Occipital lobe (tissue), 2 donors: Measurements from ENCODE around the gene LCE6A. TPM values are rescaled to one million over a fixed set of nuclear protein-coding genes. Genes with fewer than 3 reads are reported as not detected.

ENCODE experiments used
- DNase-seq: peaks from one replicate; lab custom pipeline; 2025; lab: John Stamatoyannopoulos, UW
- total RNA-seq: library from RNA; depleted of rRNA; stranded (reverse); fragments of >200 nt; gene quantifications from one replicate; pipeline ENCODE4 v1.2.3, GENCODE V29; 2014

LCE6A gene
- total RNA-seq, 1 donor from 2014 or later: not detected

GRCh38 chr1:152873495-152873894 is 30.8 kb downstream of the LCE6A start:
- no peak for DNase-seq

- no peak for DNase-seq
These were observed 34.2 kb downstream of the LCE6A start for GRCh38 chr1:152876827-152877226.

- no peak for DNase-seq
These were observed 35.4 kb downstream of the LCE6A start, which contains the start of gene SMCP for GRCh38 chr1:152878042-152878441. Gene SMCP (plus strand): TSS chr1:152878322. CDS start chr1:152884423, 6,101 bp downstream.

GRCh38 chr1:152879559-152880198 is 37.0 kb downstream of the LCE6A start:
- DNase-seq: no peak

GRCh38 chr1:152880316-152880715 is 37.7 kb downstream of the LCE6A start:
- no peak for DNase-seq

- no peak for DNase-seq
These were observed 38.3 kb downstream of the LCE6A start for GRCh38 chr1:152880907-152881306.

- DNase-seq: no peak
These were observed 41.4 kb downstream of the LCE6A start for GRCh38 chr1:152884085-152884484.

GRCh38 chr1:152884506-152884905 is 41.9 kb downstream of the LCE6A start:
- no peak for DNase-seq

GRCh38 chr1:152884966-152885624 is 42.4 kb downstream of the LCE6A start:
- DNase-seq: no peak

GRCh38 chr1:152886085-152886484 is 43.4 kb downstream of the LCE6A start:
- no peak for DNase-seq

GRCh38 chr1:152886758-152887409 is 44.2 kb downstream of the LCE6A start:
- no peak for DNase-seq

GRCh38 chr1:152888126-152888525 is 45.5 kb downstream of the LCE6A start:
- DNase-seq: no peak

Other genes starting within 250 kb of the LCE6A start
- gene LCE3C, start 242.6 kb upstream of the LCE6A start, total RNA-seq: not detected
- gene LCE3B, start 229.0 kb upstream of the LCE6A start, total RNA-seq: not detected
- not detected for gene LCE3A, start 219.8 kb upstream of the LCE6A start, total RNA-seq
- gene LCE2D, start 179.5 kb upstream of the LCE6A start, total RNA-seq: not detected
- not detected for gene LCE2C, start 167.6 kb upstream of the LCE6A start, total RNA-seq
- not detected for gene LCE2B, start 156.7 kb upstream of the LCE6A start, total RNA-seq
- not detected for gene LCE2A, start 144.5 kb upstream of the LCE6A start, total RNA-seq
- gene LCE4A, start 134.7 kb upstream of the LCE6A start, total RNA-seq: not detected
- gene KPRP, start 84.8 kb upstream of the LCE6A start, total RNA-seq: not detected
- gene LCE1F, start 67.7 kb upstream of the LCE6A start, total RNA-seq: not detected
- not detected for gene LCE1E, start 56.6 kb upstream of the LCE6A start, total RNA-seq
- gene LCE1D, start 46.1 kb upstream of the LCE6A start, total RNA-seq: not detected
- not detected for gene LCE1C, start 36.2 kb upstream of the LCE6A start, total RNA-seq
- not detected for gene LCE1B, start 30.9 kb upstream of the LCE6A start, total RNA-seq
- gene LCE1A, start 15.4 kb upstream of the LCE6A start, total RNA-seq: not detected
- not detected for gene LCE7A, start 17.1 kb downstream of the LCE6A start, total RNA-seq
- not detected for gene SMCP, start 35.5 kb downstream of the LCE6A start, total RNA-seq
- gene IVL, start 65.7 kb downstream of the LCE6A start, total RNA-seq: not detected
- not detected for gene SPRR5, start 104.3 kb downstream of the LCE6A start, total RNA-seq
- not detected for gene SPRR4, start 127.8 kb downstream of the LCE6A start, total RNA-seq
- gene SPRR1A, start 141.2 kb downstream of the LCE6A start, total RNA-seq: not detected
- 1.6 TPM for gene SPRR3, start 158.9 kb downstream of the LCE6A start, total RNA-seq
- not detected for gene SPRR1B, start 188.3 kb downstream of the LCE6A start, total RNA-seq
- gene SPRR2D, start 198.3 kb downstream of the LCE6A start, total RNA-seq: not detected
- not detected for gene SPRR2A, start 214.7 kb downstream of the LCE6A start, total RNA-seq
- not detected for gene SPRR2B, start 228.8 kb downstream of the LCE6A start, total RNA-seq